OCI-M2 (cell line): ENCODE measurements around the gene TEDC1.

Source experiments
- DNase-seq: peaks from one replicate; lab custom pipeline; 2025; ENCODE audit not compliant: unreplicated experiment; lab: John Stamatoyannopoulos, UW

The TEDC1 gene

GRCh38 chr14:105473033-105473676 lies 17.9 kb upstream of the TEDC1 start:
- no peak for DNase-seq

DNA sequence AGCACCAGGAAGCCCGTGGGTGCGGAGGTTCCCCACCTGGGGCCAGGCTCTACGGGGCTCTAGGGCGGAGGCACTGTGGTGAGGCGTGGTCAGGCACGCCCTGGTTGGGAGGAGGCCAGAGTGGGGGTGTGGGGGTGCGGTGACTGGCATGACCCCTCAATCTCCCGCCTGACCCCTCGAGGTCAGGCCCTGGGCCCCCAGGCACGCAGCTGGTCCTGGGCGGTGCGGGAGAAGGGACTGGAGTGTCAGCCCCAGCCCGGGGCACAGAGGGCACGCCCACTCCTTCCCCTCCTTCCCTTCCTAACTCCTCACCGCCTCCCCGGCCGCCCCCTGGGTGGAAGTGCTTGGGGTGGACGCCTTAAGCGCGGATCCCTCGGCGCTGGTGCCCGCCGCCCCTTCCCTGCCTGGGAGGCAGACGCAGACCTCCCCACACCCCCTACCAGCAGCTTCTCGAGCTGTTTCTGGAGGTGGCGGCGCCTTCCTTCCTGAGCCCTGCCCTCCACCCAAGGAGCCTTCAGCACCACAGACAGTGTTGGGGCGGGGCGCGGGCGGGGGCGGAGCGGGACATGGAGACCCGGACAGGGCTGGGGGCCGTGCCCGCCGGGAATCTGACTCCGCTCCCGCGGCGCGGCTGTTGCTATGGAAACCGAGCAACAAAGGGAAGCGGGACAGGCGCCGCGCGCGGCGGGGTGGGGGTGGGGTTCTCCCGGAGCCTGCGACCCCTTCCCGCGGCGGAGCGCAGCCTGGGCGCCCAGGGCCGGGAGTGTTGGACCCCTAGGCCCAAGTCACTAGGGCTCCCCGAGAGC lies 17.2 kb upstream of the TEDC1 start:
- DNase-seq = peak; percentile 43

DNA sequence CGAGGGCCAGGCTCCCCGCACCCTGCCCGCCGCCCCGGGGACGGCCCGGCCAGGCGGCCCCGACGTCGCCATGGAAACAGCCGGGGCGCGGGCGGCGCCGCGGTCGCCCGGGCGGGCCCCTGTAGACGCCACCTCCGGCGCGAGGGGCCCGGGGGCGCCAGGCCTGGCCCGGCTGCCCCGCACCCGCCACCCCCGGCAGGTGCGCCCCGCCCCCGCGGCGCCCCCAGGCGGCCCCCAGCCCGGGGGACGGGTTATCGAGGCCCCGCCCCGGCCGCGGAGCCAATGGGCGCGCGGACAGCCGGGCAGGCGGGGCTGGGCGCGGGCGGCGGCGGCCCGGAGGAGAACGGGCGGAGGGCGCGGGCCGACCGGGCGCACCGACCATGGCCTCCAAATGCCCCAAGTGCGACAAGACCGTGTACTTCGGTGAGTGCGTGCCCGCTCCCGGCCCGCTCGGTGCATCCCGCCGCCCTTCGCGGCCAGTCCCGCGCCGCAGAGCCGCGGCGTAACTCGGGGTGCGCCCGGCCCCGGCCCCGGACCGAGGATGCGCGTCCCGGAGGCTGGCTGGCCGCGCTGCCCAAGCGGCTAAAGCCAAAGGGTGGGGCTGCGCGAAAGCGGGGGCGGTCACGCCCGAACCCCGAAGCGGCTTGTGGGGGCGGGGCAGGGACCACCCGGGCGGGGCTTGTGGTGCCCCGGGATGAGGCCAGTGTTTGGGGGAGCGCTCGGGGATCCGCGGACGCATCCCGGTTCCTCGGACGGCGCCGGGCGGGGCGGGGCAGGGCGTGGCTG lies 16.4 kb upstream of the TEDC1 start, which contains the start of gene CRIP2:
Gene CRIP2, plus strand, starts transcription at position 339 of the 786 bp plus-strand sequence. Its CDS starts 42 bp downstream, at position 381.
- no peak for DNase-seq

- DNase-seq = no peak
These were observed 15.6 kb upstream of the TEDC1 start for GRCh38 chr14:105475269-105476096.

GRCh38 chr14:105476097-105476830 lies 14.8 kb upstream of the TEDC1 start:
- no peak for DNase-seq

DNA sequence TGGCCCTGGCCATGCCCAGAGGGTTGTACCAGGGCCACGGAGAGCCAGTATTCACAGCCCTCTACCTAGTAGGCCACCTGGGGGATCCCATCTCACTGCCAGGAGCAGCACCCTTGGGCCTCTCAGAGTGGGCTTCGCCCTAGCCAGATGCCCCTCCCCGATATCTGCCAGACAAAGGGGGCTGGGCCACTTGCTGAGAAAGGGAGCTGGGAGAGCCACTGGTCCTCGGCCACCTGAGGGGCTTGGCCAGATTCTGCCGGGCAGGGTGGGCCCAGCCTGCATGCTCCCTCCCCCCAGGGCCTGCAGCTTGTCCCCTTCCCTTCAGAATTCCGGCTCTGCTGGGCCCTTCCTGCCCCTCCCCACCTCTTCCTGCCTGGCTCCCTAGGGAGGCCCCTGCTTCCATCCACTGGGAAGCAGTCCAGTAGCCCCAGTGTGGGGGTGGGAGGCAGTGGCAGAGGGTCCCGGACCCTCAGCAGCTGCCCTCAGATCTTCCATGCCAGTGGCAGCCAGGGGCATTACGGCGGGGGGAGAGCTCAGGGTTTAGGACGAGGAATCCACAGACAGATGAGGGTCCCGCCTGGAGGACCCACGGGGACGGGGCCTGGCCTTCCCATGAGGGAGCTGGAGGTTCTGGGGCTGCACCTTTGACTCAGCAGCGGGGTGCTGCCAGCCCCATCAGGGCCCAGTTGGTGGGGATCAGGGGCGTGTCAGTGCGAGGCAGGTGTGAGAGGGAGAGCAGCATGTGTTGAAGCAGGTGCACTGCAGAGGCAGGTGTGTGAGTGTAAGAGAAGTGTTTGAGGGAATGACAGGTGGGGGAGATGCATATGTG lies 14.0 kb upstream of the TEDC1 start:
- no peak for DNase-seq

GRCh38 chr14:105477660-105478397 lies 13.2 kb upstream of the TEDC1 start:
- no peak for DNase-seq

GRCh38 chr14:105478398-105479251 lies 12.4 kb upstream of the TEDC1 start:
- DNase-seq = no peak

DNA sequence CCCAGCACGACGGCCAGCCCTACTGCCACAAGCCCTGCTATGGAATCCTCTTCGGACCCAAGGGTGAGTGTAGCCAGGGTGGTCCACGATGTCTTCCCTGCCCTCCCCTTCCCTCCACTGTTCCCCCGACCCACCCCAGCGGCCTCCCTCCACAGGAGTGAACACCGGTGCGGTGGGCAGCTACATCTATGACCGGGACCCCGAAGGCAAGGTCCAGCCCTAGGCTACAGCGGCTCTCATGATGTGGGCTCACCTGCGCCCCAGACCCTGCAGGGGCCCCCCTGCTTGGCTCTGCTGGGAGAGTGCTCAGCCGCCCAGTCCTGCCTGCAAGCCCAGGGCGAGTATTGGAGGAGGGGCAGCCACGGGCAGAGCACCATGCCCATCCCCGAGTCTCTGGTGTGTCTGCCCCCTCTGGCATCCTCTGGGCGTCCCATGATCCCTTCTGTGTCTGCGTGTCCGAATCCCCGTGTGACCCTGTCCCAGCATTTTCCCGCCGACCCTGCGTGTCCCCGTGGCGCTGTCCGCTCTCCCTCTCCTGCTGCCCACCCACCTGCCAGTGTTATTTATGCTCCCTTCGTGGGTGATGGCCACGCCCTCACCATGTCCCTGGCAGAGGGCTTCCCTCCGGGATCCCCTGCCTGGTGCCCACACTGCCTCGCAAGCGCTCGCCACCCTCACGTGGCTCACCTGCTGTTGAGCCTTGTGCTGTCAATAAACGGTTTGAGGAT lies 11.5 kb upstream of the TEDC1 start:
- no peak for DNase-seq

DNA sequence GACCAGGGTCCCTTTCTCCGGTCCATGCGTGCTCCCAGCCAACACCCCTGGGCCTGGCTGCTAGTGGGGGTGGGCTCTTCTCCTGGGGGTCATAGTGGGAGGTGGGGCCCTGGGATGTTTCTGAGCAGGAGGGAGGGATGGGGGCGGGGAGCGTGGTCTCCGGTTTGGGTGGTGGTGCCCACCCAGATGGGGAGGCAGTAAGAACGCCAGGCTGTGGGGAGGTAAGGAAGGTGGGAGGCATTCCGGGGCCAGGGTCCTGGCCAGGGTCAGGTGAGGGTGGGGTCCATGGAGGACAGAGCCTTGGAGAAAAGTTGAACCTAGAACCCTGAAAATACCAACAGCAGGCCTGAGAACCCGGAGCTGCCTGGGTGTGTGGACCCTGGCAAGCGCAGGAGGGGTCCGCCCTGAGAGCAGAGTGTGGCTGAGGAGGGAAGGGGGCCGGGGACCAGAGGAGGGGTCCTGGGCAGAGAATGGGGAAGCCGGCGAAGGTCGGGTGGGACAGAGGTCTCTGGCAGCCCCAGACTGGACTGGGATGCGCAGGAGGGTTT lies 10.8 kb upstream of the TEDC1 start:
- no peak for DNase-seq

- peak; percentile 26 for DNase-seq
These were observed 9.9 kb upstream of the TEDC1 start for GRCh38 chr14:105480807-105481801.

DNA sequence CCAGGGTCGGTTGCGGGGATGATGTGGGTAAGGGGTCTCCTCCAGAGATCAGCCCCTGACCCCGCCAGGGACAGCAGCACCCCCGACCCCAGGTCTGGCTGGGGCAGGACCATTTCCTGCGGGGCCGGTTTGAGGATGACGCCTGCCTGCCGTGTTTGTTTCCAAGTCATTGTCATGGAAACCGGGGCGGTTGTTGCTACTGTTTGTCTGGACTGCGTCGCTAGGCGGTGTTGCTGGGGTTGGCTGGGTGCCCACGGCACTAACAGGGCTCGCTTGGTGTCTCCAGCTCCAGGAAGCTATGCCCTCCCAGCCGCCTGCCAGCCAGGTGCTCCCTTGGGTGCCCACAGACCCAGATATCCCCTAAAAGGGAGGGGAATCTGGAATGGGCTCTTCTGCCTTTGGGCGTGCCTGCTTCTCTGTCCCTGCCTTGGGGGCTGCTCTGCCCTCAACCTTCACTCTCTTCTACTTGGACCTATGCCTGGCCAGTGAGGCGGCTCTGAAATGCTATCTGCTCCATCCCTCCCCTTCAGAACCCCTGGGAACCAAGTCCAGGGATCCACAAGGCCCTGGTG lies 9.1 kb upstream of the TEDC1 start:
- DNase-seq = no peak

GRCh38 chr14:105482486-105483110 lies 8.4 kb upstream of the TEDC1 start:
- DNase-seq = no peak

DNA sequence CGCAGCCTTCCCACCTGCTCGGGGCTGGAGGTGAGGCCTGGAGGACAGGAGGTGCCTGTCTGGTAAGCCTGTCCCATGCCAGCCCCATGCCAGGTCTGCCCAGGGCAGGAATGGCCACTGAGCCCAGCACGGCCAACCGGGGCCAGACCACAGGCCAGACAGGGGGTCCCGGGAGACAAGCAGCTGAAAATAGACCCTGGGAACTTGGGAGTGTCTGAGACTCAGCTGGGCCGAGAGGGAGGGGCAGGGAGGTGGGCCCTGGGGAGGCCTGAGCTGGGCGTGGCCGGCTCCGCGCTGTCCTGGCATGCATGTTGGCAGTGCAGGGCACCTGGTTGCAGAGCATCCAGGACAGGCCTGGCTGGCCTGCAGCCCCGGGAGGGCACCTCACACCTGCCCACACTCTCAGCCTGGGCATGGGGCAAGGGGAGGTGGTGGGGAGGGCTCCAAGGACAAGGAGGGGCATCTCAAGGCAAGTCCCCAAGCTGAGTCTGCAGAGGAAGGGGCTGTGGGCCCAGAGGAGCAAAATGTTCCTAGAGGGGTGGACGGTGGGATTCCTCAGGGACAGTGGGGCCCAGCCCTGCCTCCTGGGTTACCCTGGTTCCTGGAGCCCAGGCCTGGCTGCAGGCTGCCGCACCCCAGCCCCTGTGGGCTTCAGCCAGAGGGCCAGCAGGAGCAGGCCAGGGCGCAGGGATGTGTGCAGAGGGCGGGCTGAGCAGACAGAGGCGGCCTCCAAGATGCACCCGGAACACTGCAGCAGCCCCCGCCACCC lies 7.6 kb upstream of the TEDC1 start:
- DNase-seq = no peak
